ENCODE results near the gene DUSP9. TPM values are rescaled to one million over a fixed set of nuclear protein-coding genes. Genes with fewer than 3 reads are reported as not detected.

DUSP9 gene
- total RNA-seq, 1 donor from 2014 or later: 0.76 TPM

Other genes starting within 250 kb of the DUSP9 start
- not detected in 2 replicates for gene PNMA6E, start 245.9 kb upstream of the DUSP9 start, total RNA-seq
- 0.58 and 1.2 TPM in 2 replicates for gene ZFP92, start 235.7 kb upstream of the DUSP9 start, total RNA-seq
- gene TREX2, start 201.1 kb upstream of the DUSP9 start, total RNA-seq: 1.4 and 3.2 TPM in 2 replicates
- 14.2 and 20.2 TPM in 2 replicates for gene HAUS7, start 176.6 kb upstream of the DUSP9 start, total RNA-seq
- 5.9 and 166 TPM in 2 replicates for gene BGN, start 152.2 kb upstream of the DUSP9 start, total RNA-seq
- gene ATP2B3, start 129.6 kb upstream of the DUSP9 start, total RNA-seq: not detected in 2 replicates
- gene CCNQ, start 48.1 kb upstream of the DUSP9 start, total RNA-seq: 34.1 and 35.2 TPM in 2 replicates
- not detected in 2 replicates for gene PNCK, start 26.6 kb downstream of the DUSP9 start, total RNA-seq
- 17.3 and 18.7 TPM in 2 replicates for gene SLC6A8, start 40.7 kb downstream of the DUSP9 start, total RNA-seq
- 206 and 215 TPM in 2 replicates for gene BCAP31, start 77.2 kb downstream of the DUSP9 start, total RNA-seq
- gene ABCD1, start 77.7 kb downstream of the DUSP9 start, total RNA-seq: 13.8 and 20.9 TPM in 2 replicates
- 25.6 and 37.6 TPM in 2 replicates for gene PLXNB3, start 117.0 kb downstream of the DUSP9 start, total RNA-seq
- 0.34 TPM in 1 of 2 replicates, not detected in the other for gene SRPK3, start 133.8 kb downstream of the DUSP9 start, total RNA-seq
- gene IDH3G, start 147.2 kb downstream of the DUSP9 start, total RNA-seq: 94.4 and 102 TPM in 2 replicates
- gene SSR4, start 147.5 kb downstream of the DUSP9 start, total RNA-seq: 212 and 286 TPM in 2 replicates
- gene PDZD4, start 183.3 kb downstream of the DUSP9 start, total RNA-seq: 0.10 and 0.12 TPM in 2 replicates
- gene L1CAM, start 239.0 kb downstream of the DUSP9 start, total RNA-seq: 1.6 and 17.1 TPM in 2 replicates

All from glomerular endothelial cell (primary cell).